ENCODE measurements around the gene MRPL50. TPM values are rescaled to one million over a fixed set of nuclear protein-coding genes. Genes with fewer than 3 reads are reported as not detected.
A peak's percentile ranks its signal among the peaks of the same experiment; 100 is the strongest.

The MRPL50 gene
- total and polyA plus RNA-seq, 9 of the 15 experiments (the other 6 are each of a cell fraction or from before 2014, with no cell fraction given): 17.5 to 107 (median 37.4) TPM

- H3K9ac ChIP-seq (ENCODE audit: insufficient read depth in 1 of 2, low read depth in 2 of 2, low read length in 2 of 2): no peak overlapping the region
- TF ChIP-seq ZNF696 (CRISPR knock-in tag; conservative IDR thresholded peaks at IDR 0.05): no peak
- TF ChIP-seq ZNF274 (IDR thresholded peaks at IDR 0.05; ENCODE audit: borderline replicate concordance, low read depth, low read length): peak; percentile 80
- peak; percentile 94 for TF ChIP-seq ZNF75A (CRISPR knock-in tag; IDR thresholded peaks at IDR 0.05)
- TF ChIP-seq LEF1 (IDR thresholded peaks at IDR 0.05): 0 out of 2 replicates have a peak, but pooled peaks have one; percentile 30
- TF ChIP-seq POLR2A (conservative IDR thresholded peaks at IDR 0.05): 0 out of 2 replicates have a peak, but pooled peaks have one; percentile 27
- H4K20me1 ChIP-seq (replicated peaks; ENCODE audit: control insufficient read depth, insufficient read depth, low read length): no peaks in the 10 kb centered on the region
- intact Hi-C loops (cut with micrococcal nuclease): no loop called here
- H3K27ac ChIP-seq (ENCODE audit: extremely low read depth, low read depth, low read length): no peak overlapping the region
- WGBS (ENCODE audit: insufficient coverage, low coverage, missing lambda C conversion rate): 94% methylated on average over 5 of the region's 5 CpGs
- ChIA-PET POLR2A (interaction anchor here (0.6 to 1.3 kb wide), 3 partner anchors 10 to 29 kb away, joined by 3 to 5 read pairs (median 3); partner anchors contain the start of genes MRPL50 and ZNF189), CTCF (ENCODE audit: low intra/inter-chr PET ratio) (no interaction called here)
- H3K27me3 ChIP-seq (ENCODE audit: control insufficient read depth in 2 of 2, insufficient read depth in 2 of 2, low read length in 2 of 2): no peaks in the 10 kb centered on the region
- no peak overlapping the region for H2AFZ ChIP-seq (ENCODE audit: low read depth, low read length)
- no peak for FAIRE-seq
- in situ Hi-C loops (cut with MboI): no loop called here
- no peak overlapping the region for H3K4me3 ChIP-seq
- no peak overlapping the region for H3K4me2 ChIP-seq (ENCODE audit: insufficient read depth, low read length)
- peaks cover 54% of the 10 kb centered on the region for H3K36me3 ChIP-seq (ENCODE audit: control insufficient read depth, insufficient read depth, low read length)
- peaks cover 52% of the 10 kb centered on the region for H3K9me3 ChIP-seq (replicated peaks; ENCODE audit: control insufficient read depth, insufficient read depth, low read depth, low read length)
- H3K79me2 ChIP-seq (ENCODE audit: control insufficient read depth, insufficient read depth, low read length): no peaks in the 10 kb centered on the region; the same call in 2 of the 3 replicates
- no peaks in the 10 kb centered on the region for H3K9me1 ChIP-seq (ENCODE audit: control insufficient read depth, insufficient read depth, low read length)
- no peak for ATAC-seq
- DNase-seq (ENCODE audit: extremely low read depth in 1 of 4, low spot score in 3 of 4): no peak
- H3K4me1 ChIP-seq (replicated peaks in 1 of 2; ENCODE audit: control insufficient read depth in 2 of 2, insufficient read depth in 2 of 2, low read length in 2 of 2): no peaks in the 10 kb centered on the region
- BruUV-seq (replicated peaks): no TSS peak
Observed at GRCh38 chr9:101408374-101409078, 10.1 kb upstream of the MRPL50 start.

Data from K562 (cell line).